ENCODE results near the gene OR2T27.

The OR2T27 gene

GRCh38 chr1:248630551-248630950, 24.8 kb downstream of the OR2T27 start:
- TF ChIP-seq, protein P1, sequence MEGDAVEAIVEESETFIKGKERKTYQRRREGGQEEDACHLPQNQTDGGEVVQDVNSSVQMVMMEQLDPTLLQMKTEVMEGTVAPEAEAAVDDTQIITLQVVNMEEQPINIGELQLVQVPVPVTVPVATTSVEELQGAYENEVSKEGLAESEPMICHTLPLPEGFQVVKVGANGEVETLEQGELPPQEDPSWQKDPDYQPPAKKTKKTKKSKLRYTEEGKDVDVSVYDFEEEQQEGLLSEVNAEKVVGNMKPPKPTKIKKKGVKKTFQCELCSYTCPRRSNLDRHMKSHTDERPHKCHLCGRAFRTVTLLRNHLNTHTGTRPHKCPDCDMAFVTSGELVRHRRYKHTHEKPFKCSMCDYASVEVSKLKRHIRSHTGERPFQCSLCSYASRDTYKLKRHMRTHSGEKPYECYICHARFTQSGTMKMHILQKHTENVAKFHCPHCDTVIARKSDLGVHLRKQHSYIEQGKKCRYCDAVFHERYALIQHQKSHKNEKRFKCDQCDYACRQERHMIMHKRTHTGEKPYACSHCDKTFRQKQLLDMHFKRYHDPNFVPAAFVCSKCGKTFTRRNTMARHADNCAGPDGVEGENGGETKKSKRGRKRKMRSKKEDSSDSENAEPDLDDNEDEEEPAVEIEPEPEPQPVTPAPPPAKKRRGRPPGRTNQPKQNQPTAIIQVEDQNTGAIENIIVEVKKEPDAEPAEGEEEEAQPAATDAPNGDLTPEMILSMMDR (IDR thresholded peaks at IDR 0.05; ENCODE audit: control insufficient read depth, extremely low read depth, insufficient read depth) = no peak
- no peak for DNase-seq (ENCODE audit: low read depth)
- no peak overlapping the region for H3K4me3 ChIP-seq (ENCODE audit: low read depth, low read length)

- no peak overlapping the region for H3K4me3 ChIP-seq (ENCODE audit: low read depth, low read length)
Observed at GRCh38 chr1:248627971-248628844, 27.1 kb downstream of the OR2T27 start.

DNA sequence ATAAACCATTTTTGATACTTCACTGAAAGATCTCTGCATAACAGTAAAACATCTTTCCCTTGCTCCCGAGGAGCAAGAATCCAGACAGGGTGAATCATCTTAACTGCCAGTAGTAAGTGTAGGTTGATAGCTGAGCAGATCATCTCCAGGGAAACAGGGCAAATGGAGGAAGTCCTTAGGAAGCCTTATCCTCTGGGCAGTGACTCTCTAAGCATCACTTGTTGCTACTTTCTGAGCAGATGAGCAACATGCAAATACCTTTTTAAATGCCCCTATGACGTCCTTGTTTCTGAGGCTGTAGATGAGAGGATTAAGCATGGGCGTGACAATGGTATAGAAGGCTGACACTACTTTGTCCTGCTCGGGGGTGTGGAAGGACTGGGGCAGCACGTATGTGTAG, 29.4 kb downstream of the OR2T27 start:
- no peak overlapping the region for H3K4me3 ChIP-seq (ENCODE audit: low read depth, low read length)
- DNase-seq (ENCODE audit: low read depth) = no peak
- TF ChIP-seq, protein P1 (IDR thresholded peaks at IDR 0.05; ENCODE audit: control insufficient read depth, extremely low read depth, insufficient read depth) = no peak

More at GRCh38 chr1:248627971-248628844, 27.1 kb downstream of the OR2T27 start:
- no peak for DNase-seq (ENCODE audit: low read depth)
- TF ChIP-seq, protein P1 (IDR thresholded peaks at IDR 0.05; ENCODE audit: control insufficient read depth, extremely low read depth, insufficient read depth) = no peak

DNA sequence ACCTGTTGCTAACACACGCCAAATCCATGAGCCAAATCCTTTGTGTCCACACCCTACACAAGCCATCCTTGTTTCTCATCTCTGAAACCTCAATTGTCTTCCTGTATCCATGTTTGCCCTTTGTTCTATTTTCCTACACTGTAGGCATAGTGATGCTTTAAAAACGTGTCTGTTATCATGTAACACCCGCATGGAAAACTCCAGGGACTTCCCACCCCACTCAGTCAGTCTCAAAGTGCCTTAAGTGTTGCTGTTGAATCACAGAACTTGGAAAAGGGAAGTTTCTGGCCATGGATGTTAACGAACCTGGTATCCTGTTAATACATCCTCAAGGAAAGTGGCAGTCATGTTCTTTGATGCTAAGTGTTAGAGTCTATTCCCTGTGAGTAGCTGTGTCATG, 30.2 kb downstream of the OR2T27 start:
- H3K4me3 ChIP-seq (ENCODE audit: low read depth, low read length) = no peak overlapping the region
- TF ChIP-seq, protein P1 (IDR thresholded peaks at IDR 0.05; ENCODE audit: control insufficient read depth, extremely low read depth, insufficient read depth) = no peak
- DNase-seq (ENCODE audit: low read depth) = no peak

GRCh38 chr1:248622570-248623001, 32.7 kb downstream of the OR2T27 start:
- TF ChIP-seq, protein P1 (IDR thresholded peaks at IDR 0.05; ENCODE audit: control insufficient read depth, extremely low read depth, insufficient read depth) = peak; percentile 44
- peak; percentile 15 for DNase-seq (ENCODE audit: low read depth)
- H3K4me3 ChIP-seq (ENCODE audit: low read depth, low read length) = no peak overlapping the region

- TF ChIP-seq, protein P1 (IDR thresholded peaks at IDR 0.05; ENCODE audit: control insufficient read depth, extremely low read depth, insufficient read depth) = no peak
- H3K4me3 ChIP-seq (ENCODE audit: low read depth, low read length) = no peak overlapping the region
- no peak for DNase-seq (ENCODE audit: low read depth)
Observed at GRCh38 chr1:248621770-248622169, 33.6 kb downstream of the OR2T27 start.
